ENCODE results near the gene MAB21L4. TPM values are rescaled to one million over a fixed set of nuclear protein-coding genes. Genes with fewer than 3 reads are reported as not detected.

The MAB21L4 gene
- total RNA-seq, 1 donor from 2014 or later: not detected

- DNase-seq (ENCODE audit: low read depth in 2 of 2): no peak
Observed at GRCh38 chr2:240896394-240896793, 438 bp upstream of the MAB21L4 start.

- DNase-seq (ENCODE audit: low read depth in 2 of 2): no peak
Observed at GRCh38 chr2:240894836-240895558, 959 bp downstream of the MAB21L4 start.

DNA sequence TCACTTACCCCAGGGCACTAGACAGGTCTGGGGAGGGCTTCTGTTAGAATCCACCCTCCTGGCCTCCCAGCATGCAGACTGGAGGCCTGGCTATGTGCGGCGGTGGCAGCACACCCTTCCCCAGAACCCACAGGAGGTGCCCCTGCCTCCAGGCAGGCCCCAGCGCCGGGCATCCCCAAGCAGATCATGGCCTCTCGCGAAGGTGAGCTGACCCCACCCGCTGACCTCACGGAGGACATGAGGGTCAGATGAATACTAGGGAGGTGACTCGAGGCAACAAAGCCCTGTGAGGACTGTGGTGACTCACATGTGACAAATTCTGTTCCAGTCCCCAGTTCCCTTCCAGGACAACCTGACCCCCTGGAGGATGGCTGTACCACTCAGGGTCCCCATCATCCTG, 1.9 kb downstream of the MAB21L4 start:
- no peak for DNase-seq (ENCODE audit: low read depth in 2 of 2)

DNA sequence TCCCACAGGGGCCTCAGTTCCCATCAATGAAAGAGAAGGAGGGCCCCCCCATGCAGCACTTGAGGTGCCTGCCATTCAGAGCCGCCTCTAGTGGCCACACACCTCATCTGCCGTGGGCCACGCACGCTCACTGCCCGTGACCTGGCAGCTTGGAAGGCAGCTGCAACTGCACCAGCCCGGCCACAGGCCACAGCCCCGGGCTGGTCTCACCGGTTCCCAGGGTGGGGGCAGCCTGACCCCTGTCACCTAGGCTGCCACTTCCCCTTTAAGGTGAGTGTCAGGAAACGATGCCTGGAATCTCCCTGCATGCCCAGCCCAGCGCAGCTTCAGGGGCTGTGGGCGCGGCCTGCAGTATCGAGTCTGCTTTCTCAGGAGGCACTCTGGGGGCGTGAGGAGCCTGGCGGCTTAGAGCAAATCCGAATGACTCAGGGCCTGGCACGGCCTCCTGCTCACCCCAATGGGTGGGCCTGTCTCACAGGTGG, 2.6 kb downstream of the MAB21L4 start:
- DNase-seq (ENCODE audit: low read depth in 2 of 2): no peak

- no peak for DNase-seq (ENCODE audit: low read depth in 2 of 2)
Observed at GRCh38 chr2:240892925-240893324, 3.0 kb downstream of the MAB21L4 start.

GRCh38 chr2:240892356-240892755, 3.6 kb downstream of the MAB21L4 start:
- DNase-seq (ENCODE audit: low read depth in 2 of 2): no peak

- no peak for DNase-seq (ENCODE audit: low read depth in 2 of 2)
Observed at GRCh38 chr2:240891492-240892340, 4.2 kb downstream of the MAB21L4 start.

DNA sequence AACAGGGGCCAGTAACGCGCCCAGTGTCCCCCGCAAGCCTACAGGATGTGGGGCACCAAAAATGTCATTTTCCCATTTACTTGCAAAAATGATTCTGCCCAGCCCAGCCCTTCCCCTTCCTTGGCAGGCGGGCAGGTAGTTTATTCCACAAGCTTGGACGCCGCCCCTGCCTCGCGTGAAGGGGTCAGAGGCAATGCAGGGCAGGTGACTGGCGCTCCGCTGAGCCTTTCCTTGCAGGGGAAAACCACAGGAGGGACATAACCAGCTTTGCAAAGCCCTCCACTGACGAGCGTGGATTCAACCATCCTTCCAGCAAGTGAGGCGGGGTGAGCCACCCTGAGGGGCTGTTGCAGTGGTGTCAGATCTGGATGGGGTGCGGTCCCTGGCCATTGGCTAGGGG, 5.3 kb downstream of the MAB21L4 start:
- DNase-seq (ENCODE audit: low read depth in 2 of 2): no peak

- no peak for DNase-seq (ENCODE audit: low read depth in 2 of 2)
Observed at GRCh38 chr2:240889601-240890560, 6.1 kb downstream of the MAB21L4 start.

DNA sequence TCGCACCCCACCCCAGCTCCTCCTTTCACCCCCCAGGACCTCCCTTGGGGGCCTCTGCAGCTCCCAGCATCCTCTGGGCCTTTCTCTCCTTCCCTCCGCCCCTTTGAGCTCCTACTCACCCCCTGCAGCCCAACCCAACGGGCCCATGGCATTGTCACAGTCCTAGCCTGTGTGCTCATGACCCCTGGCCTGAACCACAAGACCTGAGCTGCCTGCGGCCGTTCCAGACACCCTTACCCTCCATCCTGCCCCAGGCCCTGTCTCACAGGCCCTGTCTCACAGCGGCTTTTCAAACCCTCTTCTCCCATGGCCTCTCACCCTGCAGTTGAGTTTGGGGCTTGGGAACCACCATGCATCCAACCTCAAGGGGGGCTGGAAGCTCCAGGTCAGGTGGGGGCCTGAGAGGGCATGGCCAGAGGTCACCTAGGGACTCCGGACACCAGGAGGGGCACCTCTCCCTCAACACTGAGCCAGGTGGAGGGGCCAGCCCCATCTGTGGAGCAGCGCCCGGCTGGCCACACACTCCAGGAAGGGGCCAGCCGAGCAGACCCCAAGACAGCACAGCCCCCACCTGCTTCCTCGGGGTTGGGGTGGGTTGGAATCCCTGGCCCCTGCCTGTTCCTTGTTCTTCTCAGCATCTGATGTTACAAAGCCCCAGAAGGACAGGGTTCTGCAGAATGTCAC, 6.9 kb downstream of the MAB21L4 start:
- DNase-seq (ENCODE audit: low read depth in 2 of 2): no peak

GRCh38 chr2:240888130-240888889, 7.6 kb downstream of the MAB21L4 start:
- DNase-seq (ENCODE audit: low read depth in 2 of 2): no peak

DNA sequence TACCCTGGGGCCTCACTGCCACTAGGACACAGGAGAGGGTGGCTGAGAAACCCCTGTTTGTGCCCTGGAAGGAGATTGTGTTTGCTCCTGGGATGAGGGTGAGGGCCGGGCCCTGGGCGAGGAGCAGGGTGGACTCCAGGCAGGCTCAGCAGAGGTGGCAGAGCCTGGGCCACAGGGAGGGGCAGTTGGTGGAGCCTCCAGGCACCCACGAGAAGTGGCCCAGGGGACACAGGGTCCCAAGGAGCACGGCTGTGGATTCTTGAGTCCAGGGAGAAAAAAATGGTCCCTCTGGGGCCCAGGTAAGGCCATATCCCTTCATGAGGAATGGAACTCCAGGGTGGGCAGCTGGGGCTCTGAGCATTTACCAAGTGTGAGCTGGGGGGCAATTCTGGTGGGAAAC, 8.3 kb downstream of the MAB21L4 start:
- DNase-seq (ENCODE audit: low read depth in 2 of 2): no peak

DNA sequence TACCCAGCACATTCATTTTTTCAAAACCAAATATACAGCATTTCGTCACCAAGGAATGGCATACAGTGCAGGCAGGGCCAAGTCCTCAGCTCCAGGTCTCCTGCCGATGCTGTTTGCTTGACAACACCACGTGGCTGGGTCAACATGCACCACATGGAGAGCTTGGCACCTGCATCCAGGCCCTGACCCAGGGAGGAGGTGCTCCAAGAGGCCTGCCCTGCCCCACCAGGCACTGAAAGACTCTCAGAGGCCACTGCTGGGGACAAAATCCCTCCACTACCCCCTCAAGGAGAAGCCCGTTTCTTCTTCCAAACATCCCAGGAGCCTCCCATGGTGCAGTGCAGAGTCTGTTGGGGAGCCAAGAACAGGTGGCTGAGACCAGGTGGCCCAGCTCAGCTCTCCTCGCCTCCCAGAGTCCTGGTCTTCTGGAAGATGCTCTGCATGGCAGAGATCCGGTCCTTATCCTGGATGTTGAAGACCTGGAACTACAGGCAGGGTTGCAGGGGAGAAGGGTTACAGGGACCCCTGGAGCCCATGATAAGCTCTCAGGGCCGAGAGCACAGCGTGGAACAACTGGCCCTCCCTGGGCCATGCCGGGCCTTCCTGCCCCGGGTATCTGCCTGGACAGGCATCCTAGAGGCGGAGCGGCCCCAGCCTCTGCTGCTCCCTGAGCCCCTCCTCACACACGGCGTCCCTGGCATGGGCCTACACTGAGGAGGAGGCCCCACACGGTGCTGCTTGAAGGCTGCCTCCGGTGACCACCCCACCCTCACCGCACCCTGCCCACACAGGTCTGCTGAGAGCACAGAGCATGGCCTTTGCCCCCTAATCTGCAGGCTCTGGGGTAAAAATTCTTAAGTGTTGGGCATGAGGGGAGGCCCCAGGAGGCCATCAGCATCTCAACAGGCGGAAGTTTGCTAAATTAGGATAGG, 9.0 kb downstream of the MAB21L4 start:
- DNase-seq (ENCODE audit: low read depth in 2 of 2): no peak

DNA sequence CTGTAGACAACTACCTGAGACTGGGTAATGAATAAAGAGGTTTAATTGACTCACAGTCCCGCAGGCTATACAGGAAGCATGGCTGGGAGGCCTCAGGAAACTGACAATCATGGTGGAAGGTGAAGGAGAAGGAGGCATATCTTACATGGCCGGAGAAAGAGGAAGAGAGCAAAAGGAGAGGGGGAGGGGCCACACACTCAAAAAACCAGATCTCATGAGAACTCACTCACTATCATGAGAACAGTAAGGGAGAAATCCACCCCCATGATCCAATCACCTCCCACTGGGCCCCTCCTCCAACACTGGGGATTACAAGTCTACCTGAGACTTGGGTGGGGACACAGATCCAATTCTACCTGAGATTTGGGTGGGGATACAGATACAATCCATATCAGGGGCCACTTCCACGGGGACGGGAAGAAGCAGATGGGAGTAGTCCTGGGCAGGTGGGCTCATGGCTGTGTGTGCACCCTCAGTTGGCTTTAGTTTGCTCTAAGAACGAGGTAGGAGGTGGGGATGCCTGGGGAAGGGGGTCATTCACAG, 9.9 kb downstream of the MAB21L4 start:
- no peak for DNase-seq (ENCODE audit: low read depth in 2 of 2)

GRCh38 chr2:240885566-240885965, 10.4 kb downstream of the MAB21L4 start:
- DNase-seq (ENCODE audit: low read depth in 2 of 2): no peak

DNA sequence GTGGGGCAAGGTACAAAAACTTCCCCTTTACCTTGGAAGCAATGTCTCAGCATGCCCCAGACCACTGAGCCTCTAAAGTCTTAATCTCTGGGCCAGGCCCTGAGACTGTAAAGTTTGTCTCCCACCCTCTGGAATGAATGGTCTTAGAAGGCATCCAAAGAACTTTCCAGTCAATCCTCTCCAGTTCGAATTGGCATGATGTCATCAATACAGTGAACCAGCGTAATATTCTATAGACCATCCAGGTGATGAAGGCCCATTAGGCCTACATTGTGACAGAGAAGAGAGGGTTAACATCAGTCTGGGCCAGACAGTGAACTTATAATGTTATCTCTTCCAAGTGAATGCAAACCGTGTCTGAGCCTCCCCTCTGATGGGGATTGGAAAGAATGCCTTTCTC, 11.2 kb downstream of the MAB21L4 start:
- no peak for DNase-seq (ENCODE audit: low read depth in 2 of 2)

DNA sequence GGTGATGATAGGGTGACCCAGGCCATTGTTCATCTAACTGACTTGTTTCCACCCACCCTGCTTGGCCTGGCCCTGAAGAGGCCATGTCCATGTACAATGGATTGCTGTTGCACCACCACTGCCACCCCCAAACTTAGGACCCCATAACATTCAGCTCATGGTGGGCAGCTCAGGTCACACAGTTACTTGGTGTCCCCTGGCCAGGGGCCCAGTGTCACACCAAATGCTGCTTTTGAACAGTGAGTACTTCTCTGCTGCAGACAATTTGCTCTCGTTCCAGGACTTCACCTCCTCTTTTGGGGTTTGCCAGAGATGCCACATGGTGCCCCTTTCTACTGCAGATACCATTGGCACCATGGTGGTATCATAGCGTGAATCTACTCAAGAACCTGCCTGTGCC, 11.7 kb downstream of the MAB21L4 start:
- no peak for DNase-seq (ENCODE audit: low read depth in 2 of 2)

DNA sequence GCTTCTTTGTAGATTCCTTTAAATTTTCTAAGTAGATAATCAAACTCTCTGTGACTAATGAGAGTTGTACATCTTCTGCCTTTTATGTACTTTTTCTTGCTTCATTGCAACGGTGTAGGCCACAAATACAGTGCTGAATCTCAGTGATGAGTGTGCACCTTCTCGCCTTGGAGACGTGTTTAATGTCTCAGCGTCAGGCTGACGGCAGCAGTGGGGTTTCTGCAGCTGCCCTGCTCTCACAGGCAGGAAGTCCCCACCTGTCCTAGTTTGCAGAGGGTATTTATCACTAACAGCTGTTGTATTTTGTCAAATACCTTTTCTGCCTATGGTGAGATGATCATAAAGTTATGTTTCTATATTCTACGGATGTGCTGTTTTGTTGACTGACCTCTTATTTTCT, 14.0 kb downstream of the MAB21L4 start:
- no peak for DNase-seq (ENCODE audit: low read depth in 2 of 2)

DNA sequence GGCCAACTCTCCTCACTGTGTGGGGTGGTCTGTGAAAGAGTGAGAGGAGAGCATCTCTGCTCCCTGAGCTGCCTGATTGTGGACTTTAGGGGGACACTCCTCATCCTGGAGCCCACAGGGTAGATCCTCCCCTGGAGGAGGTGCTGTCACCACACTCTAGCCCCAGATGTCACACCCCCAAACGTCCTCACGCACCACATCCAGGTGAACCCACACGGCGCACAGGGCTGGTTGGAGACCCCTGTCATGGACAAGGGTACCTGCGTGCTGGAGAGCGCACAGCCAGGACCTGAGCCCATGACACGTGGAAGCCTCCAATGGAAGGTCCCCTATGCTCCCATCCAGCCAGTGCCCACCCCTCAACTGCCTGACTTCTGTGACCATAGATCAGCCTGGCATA, 16.9 kb downstream of the MAB21L4 start:
- no peak for DNase-seq (ENCODE audit: low read depth in 2 of 2)

Measured in dermis microvascular lymphatic vessel endothelial cell (primary cell).